GM18867 (cell line): ENCODE results near the gene TEKTIP1.
"Not testable (repeated sequence)": the region's sequence is repeated elsewhere in the genome, so short reads cannot be mapped to it uniquely, and the experiment has no call there.

ENCODE experiments used
- ATAC-seq: cut with Tn5 transposase; IDR thresholded peaks from one replicate; pipeline ENCODE4 v1.9.1; 2021; ENCODE audit warnings: mild to moderate bottlenecking, moderate library complexity; ENCODE audit not compliant: unreplicated experiment

The TEKTIP1 gene

GRCh38 chr19:3522421-3523360 is 16.3 kb upstream of the TEKTIP1 start:
- ATAC-seq = no peak

GRCh38 chr19:3523361-3524077 is 15.5 kb upstream of the TEKTIP1 start:
- ATAC-seq = no peak

- no peak for ATAC-seq
Measured at GRCh38 chr19:3524078-3524842, 14.7 kb upstream of the TEKTIP1 start.

GRCh38 chr19:3524904-3525451 is 14.0 kb upstream of the TEKTIP1 start:
- no peak for ATAC-seq

- ATAC-seq = no peak
Measured at GRCh38 chr19:3526507-3527237, 12.3 kb upstream of the TEKTIP1 start.

GRCh38 chr19:3527238-3527910 is 11.6 kb upstream of the TEKTIP1 start:
- no peak for ATAC-seq

- ATAC-seq = no peak
Measured at GRCh38 chr19:3528080-3528479, 10.9 kb upstream of the TEKTIP1 start.

- no peak for ATAC-seq
Measured at GRCh38 chr19:3528539-3529211, 10.3 kb upstream of the TEKTIP1 start.

GRCh38 chr19:3529299-3529698 is 9.7 kb upstream of the TEKTIP1 start:
- ATAC-seq = not testable (repeated sequence)

GRCh38 chr19:3530389-3530788 is 8.6 kb upstream of the TEKTIP1 start:
- no peak for ATAC-seq

- ATAC-seq = no peak
Measured at GRCh38 chr19:3531716-3532115, 7.3 kb upstream of the TEKTIP1 start.

GRCh38 chr19:3532154-3532786 is 6.7 kb upstream of the TEKTIP1 start:
- no peak for ATAC-seq

GRCh38 chr19:3533033-3533432 is 5.9 kb upstream of the TEKTIP1 start:
- ATAC-seq = no peak

GRCh38 chr19:3533563-3534216 is 5.3 kb upstream of the TEKTIP1 start:
- no peak for ATAC-seq

- no peak for ATAC-seq
Measured at GRCh38 chr19:3534375-3535234, 4.4 kb upstream of the TEKTIP1 start.

GRCh38 chr19:3535235-3535535 is 3.8 kb upstream of the TEKTIP1 start:
- no peak for ATAC-seq

GRCh38 chr19:3535563-3535965 is 3.4 kb upstream of the TEKTIP1 start:
- no peak for ATAC-seq
